SU-DHL-6 (cell line): ENCODE results near the gene ATF1.

Experiments
- EZH2phosphoT487 ChIP-seq: fragments of 200-600 bp; sonication (generic), shearing (Covaris generic); conservative IDR thresholded peaks from 2 replicates; pipeline ENCODE4 v1.6.1; 2018; ENCODE audit warnings: mild to moderate bottlenecking, antibody characterized with exemption, low read length, moderate library complexity, mixed read lengths
- TF ChIP-seq, protein P1 (sequence below): fragments of 200-600 bp; sonication (generic); IDR thresholded peaks from one replicate; pipeline ENCODE4 v1.5.1; 2017; ENCODE audit warnings: antibody characterized with exemption, mild to moderate bottlenecking, low read length, moderate library complexity; ENCODE audit not compliant: insufficient read depth, poor library complexity, severe bottlenecking

DNA sequence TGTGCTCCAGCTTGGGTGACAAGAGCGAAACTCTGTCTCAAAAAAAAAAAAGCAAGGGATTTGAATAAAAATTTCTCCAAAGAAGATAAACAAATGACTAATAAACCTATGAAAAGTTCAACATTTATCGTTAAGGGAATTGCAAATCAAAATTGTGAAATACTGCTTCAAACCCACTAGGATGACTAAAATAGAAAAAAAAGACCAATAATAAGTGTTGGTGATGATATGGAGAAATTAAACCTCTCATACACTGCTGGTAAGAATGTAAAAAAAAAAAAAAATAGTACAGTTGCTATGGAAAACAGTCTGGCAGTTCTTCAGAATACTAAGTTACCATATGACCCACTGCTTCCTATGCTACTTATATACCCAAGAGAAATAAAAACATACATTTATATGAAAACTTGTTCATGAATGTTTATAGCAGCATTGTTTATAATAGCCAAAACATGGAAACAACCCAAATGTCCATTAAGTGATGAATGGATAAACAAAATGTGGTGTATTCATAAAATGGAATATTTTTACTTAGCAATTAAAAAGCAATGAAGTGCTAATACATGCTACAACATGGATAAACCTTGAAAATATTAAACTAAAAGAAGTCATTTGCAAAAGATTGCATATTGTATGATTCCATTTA, 39.5 kb downstream of the ATF1 start:
- TF ChIP-seq, protein P1, sequence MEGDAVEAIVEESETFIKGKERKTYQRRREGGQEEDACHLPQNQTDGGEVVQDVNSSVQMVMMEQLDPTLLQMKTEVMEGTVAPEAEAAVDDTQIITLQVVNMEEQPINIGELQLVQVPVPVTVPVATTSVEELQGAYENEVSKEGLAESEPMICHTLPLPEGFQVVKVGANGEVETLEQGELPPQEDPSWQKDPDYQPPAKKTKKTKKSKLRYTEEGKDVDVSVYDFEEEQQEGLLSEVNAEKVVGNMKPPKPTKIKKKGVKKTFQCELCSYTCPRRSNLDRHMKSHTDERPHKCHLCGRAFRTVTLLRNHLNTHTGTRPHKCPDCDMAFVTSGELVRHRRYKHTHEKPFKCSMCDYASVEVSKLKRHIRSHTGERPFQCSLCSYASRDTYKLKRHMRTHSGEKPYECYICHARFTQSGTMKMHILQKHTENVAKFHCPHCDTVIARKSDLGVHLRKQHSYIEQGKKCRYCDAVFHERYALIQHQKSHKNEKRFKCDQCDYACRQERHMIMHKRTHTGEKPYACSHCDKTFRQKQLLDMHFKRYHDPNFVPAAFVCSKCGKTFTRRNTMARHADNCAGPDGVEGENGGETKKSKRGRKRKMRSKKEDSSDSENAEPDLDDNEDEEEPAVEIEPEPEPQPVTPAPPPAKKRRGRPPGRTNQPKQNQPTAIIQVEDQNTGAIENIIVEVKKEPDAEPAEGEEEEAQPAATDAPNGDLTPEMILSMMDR, result no peak
- TF ChIP-seq EZH2phosphoT487, result no peak
